ENCODE data around the gene DLG1. TPM values are rescaled to one million over a fixed set of nuclear protein-coding genes. Genes with fewer than 3 reads are reported as not detected.

DLG1 gene
- total and polyA plus RNA-seq, 7 donors = 16.1 to 57.6 (median 51.3) TPM

DNA sequence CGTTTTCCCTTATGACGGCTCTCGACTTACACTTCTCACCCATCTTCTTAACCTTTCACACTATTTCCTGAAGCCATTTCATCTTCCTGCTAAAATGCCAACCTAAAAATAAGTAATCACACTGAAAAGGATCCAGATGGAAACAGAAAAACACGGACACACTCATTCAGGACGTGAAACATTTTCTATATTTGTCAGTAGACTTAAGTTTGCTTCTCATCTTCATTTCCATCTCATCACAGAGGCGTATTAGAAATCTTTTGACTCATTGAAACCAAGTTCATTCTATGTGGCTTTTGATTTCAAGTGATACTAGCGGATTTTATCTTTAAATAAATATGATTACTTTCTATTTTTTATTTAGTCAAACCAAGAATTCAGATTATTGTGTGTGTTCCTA is 27.4 kb upstream of the DLG1 start:
- Histone ChIP-seq H3K4me1 (peaks cover 15% of the 10 kb centered on the region), H3K4me3 (no peak overlapping the region), H3K27me3 (ENCODE audit: insufficient read depth in 3 of 3, low read length in 2 of 3) (no peaks in the 10 kb centered on the region), H3K9me3 (no peaks in the 10 kb centered on the region), H3K27ac (peak overlapping the region; percentile 54), H3K36me3 (ENCODE audit: insufficient read depth in 1 of 2, low read depth in 1 of 2) (no peaks in the 10 kb centered on the region)
- DNase-seq (no peak), ATAC-seq (peak; percentile 30 to 82 (median 60))
- no peak for TF ChIP-seq CTCF (IDR thresholded peaks at IDR 0.05)
- intact Hi-C loops (cut with DNase I) = no loop called here
- 36 to 58% (median 37%) methylated on average over 7 of the region's 7 CpGs for WGBS, 3 donors

DNA sequence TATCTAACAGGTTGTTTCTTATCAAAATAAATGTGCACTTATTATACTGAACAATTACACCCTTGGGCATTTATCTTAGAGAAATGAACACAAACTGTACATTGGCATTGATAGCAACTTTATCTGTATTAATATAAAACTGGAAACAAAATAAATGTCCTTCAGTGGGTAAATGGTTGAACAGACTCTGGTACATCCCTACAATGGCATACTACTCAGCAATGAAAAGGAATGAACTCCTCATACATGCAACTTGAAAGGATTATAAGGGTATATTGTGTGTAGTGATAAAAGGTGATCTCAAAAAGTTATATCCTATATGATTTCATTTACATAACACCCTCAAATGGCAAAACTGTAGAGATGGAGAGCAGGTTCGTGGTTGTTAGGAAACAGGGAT is 23.7 kb upstream of the DLG1 start:
- ATAC-seq (no peak), DNase-seq (no peak)
- Histone ChIP-seq H3K4me3 (no peak overlapping the region), H3K27me3 (ENCODE audit: insufficient read depth in 3 of 3, low read length in 2 of 3) (no peaks in the 10 kb centered on the region), H3K36me3 (ENCODE audit: insufficient read depth in 1 of 2, low read depth in 1 of 2) (no peaks in the 10 kb centered on the region), H3K9me3 (no peaks in the 10 kb centered on the region), H3K27ac (no peak overlapping the region), H3K4me1 (peaks cover 12% of the 10 kb centered on the region)
- TF ChIP-seq CTCF (IDR thresholded peaks at IDR 0.05) = no peak
- intact Hi-C loops (cut with DNase I) = no loop called here
- WGBS, 3 donors = 94 to 97% (median 94%) methylated on average over 1 of the region's 1 CpG

- TF ChIP-seq CTCF (IDR thresholded peaks at IDR 0.05) = no peak
- no peaks in the 10 kb centered on the region for H3K36me3 ChIP-seq (ENCODE audit: insufficient read depth in 1 of 2, low read depth in 1 of 2)
- no peaks in the 10 kb centered on the region for H3K27me3 ChIP-seq (ENCODE audit: insufficient read depth in 3 of 3, low read length in 2 of 3)
- DNase-seq = no peak
- H3K9me3 ChIP-seq = no peaks in the 10 kb centered on the region
- 61 to 76% (median 74%) methylated on average over 1 of the region's 1 CpG for whole genome bisulfite sequencing, 3 donors
- ATAC-seq = no peak
- intact Hi-C loops (cut with DNase I) = no loop called here
- H3K27ac ChIP-seq = no peak overlapping the region
- H3K4me1 ChIP-seq = peaks cover 8% of the 10 kb centered on the region
- no peak overlapping the region for H3K4me3 ChIP-seq
Measured at GRCh38 chr3:197320582-197320981, 22.2 kb upstream of the DLG1 start.

- TF ChIP-seq CTCF (IDR thresholded peaks at IDR 0.05) = no peak
- peak; percentile 76 to 94 (median 84) for ATAC-seq
- Histone ChIP-seq H3K4me1 (peaks cover 8% of the 10 kb centered on the region), H3K9me3 (no peaks in the 10 kb centered on the region), H3K27me3 (ENCODE audit: insufficient read depth in 3 of 3, low read length in 2 of 3) (no peaks in the 10 kb centered on the region), H3K27ac (no peak overlapping the region), H3K36me3 (ENCODE audit: insufficient read depth in 1 of 2, low read depth in 1 of 2) (no peaks in the 10 kb centered on the region), H3K4me3 (no peak overlapping the region)
- 41 to 52% (median 44%) methylated on average over 9 of the region's 9 CpGs for WGBS, 3 donors
- intact Hi-C loops (cut with DNase I) = no loop called here
- DNase-seq = no peak
Measured at GRCh38 chr3:197317250-197317963, 19.0 kb upstream of the DLG1 start.

GRCh38 chr3:197312431-197312830 is 14.0 kb upstream of the DLG1 start:
- H3K27ac ChIP-seq = no peak overlapping the region
- intact Hi-C loops (cut with DNase I) = no loop called here
- H3K36me3 ChIP-seq (ENCODE audit: insufficient read depth in 1 of 2, low read depth in 1 of 2) = no peaks in the 10 kb centered on the region
- ATAC-seq (no peak), DNase-seq (no peak)
- TF ChIP-seq CTCF (IDR thresholded peaks at IDR 0.05) = no peak
- no peaks in the 10 kb centered on the region for H3K9me3 ChIP-seq
- no peak overlapping the region for H3K4me3 ChIP-seq
- 97 to 100% (median 99%) methylated on average over 1 of the region's 1 CpG for WGBS, 3 donors
- H3K27me3 ChIP-seq (ENCODE audit: insufficient read depth in 3 of 3, low read length in 2 of 3) = no peaks in the 10 kb centered on the region
- H3K4me1 ChIP-seq = peaks cover 26% of the 10 kb centered on the region

Data from psoas muscle (tissue), 8 donors.